ENCODE measurements around the gene DTNBP1.
"Not testable (repeated sequence)": the region's sequence is repeated elsewhere in the genome, so short reads cannot be mapped to it uniquely, and the experiment has no call there.

The DTNBP1 gene

GRCh38 chr6:15555101-15556038 lies 107.5 kb downstream of the DTNBP1 start:
- no peak for DNase-seq

DNA sequence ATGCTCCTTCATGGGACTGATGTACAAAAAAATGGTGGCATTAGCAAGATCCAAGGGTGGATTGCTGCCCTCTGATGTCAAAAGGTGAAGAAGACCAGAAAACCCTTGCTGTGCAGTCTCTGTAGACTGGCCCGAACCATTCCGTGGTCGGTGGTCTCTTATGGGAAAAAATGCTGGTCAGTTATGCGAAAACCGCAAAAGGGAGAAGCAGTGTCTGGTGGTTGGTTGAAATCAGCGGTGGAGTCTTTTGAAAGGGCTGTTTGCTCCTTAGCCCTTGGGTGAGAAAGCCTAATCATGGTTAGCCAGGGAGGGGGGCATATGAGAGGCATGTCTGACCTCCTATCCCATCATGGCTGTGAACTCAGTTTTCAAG lies 108.1 kb downstream of the DTNBP1 start:
- DNase-seq, result no peak

DNA sequence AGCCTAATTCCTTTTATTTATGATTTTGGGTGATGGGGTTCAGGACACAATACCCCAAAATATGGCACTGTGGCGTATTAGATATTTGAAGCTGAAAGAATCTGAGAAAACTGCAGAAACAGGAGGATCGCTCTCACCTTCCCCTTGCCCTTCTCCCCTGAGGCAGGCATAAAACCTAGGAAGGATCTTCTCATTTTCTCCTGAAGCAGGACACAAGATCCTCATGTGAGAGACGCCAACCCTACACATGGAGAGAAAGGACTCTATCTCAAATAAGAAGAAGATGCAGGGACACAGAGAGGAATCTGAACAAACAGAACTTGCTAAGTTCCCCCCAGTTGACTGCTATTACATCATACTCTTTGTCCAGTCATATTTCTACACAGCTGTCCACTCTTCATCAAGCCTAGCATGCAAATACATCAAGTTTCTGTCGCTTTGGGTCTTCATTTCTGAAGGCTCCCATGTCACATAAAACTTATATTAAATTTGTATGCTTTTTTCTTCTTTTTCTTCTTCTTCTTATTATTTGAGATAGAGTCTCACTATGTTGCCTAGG lies 109.0 kb downstream of the DTNBP1 start:
- DNase-seq, result no peak

- DNase-seq, result no peak
Observed at GRCh38 chr6:15553031-15553430, 109.8 kb downstream of the DTNBP1 start.

GRCh38 chr6:15551798-15552197 lies 111.0 kb downstream of the DTNBP1 start:
- DNase-seq, result no peak

DNA sequence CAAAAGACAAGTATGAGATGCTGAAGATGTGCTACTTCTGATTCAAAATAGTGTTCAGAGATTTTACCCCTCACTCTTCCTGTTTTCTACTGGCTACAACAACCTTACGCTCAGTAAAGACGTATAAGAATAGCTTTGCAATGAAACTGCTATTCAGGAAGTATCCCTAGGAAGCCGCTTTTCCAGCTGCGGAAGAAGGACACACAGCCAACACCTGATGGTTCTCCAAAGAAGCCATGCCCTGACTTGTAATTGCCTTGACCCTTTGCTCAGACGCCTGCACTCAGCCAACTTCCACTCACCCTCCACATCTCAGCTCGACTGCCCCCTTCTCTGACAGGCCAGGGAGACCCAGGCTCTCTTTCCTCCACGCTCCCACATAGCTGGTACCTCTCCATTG lies 111.6 kb downstream of the DTNBP1 start:
- no peak for DNase-seq

GRCh38 chr6:15550546-15551123 lies 112.2 kb downstream of the DTNBP1 start:
- DNase-seq, result no peak

GRCh38 chr6:15549371-15549770 lies 113.5 kb downstream of the DTNBP1 start:
- no peak for DNase-seq

DNA sequence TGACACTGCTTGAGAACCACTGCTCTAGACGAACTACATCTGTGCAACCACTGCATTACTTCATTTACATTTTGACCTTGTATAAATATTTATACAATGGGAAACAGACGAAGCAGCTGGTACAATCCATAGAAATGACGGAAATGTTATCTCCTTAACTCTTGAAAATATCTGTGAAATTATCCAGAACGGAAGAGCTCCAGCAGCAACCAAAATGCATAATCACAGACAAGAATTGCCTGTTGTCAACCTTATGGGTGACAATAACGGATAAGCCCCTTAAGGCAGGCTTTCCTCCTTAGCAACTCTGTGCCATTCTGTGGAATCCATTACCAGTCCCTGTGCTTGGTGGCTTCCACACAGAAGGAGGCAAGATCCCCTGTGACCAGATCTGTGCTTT lies 115.4 kb downstream of the DTNBP1 start:
- DNase-seq, result no peak

DNA sequence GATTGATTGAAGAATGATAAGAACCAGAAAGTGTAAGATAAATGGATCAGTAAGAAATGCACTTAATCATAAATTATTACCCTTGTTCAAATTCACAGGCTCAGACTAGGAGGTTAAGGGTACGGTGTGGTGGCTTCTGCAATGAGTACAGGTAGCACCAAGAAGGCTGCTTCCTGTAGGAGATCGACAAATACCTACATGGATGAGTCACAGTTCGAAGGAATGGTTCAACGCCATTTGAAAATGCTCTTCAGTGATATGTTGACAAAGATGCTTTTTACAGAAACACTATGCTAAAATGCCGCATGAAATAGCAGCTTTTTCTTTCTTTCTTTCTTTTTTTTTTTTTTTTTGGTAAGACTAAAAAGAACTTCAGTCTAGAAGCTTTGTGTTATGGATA lies 116.2 kb downstream of the DTNBP1 start:
- DNase-seq, result no peak

GRCh38 chr6:15544321-15544900 lies 118.4 kb downstream of the DTNBP1 start:
- DNase-seq, result no peak

DNA sequence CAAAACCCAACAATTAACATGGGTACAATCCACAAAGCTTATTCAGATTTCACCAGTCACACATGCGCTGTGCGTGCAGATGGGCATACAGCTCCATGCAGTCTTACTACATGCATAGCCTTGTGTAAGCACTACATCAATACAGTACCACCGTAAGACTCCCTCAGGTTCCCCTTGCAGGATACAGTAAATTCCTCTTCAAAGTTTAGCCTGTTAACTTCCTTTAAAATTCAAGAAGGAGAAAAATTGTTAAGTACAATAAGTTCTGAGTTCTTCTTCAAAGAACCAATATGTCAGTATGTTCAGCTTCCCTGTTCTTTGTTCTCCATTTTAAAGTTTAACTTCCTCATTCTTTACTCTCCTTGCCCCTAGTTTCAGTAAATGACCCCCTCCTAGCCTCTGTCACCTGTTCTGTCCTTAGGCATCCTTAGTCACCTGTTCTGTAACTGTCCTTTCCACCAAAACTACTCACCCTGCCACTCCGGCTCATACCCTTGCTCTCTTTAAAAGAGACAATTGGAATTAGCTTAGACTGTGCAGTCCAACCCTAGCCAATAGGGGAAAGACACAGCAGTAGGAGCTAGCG lies 119.4 kb downstream of the DTNBP1 start:
- not testable (repeated sequence) for DNase-seq

GRCh38 chr6:15539722-15540270 lies 123.0 kb downstream of the DTNBP1 start:
- DNase-seq, result no peak

DNA sequence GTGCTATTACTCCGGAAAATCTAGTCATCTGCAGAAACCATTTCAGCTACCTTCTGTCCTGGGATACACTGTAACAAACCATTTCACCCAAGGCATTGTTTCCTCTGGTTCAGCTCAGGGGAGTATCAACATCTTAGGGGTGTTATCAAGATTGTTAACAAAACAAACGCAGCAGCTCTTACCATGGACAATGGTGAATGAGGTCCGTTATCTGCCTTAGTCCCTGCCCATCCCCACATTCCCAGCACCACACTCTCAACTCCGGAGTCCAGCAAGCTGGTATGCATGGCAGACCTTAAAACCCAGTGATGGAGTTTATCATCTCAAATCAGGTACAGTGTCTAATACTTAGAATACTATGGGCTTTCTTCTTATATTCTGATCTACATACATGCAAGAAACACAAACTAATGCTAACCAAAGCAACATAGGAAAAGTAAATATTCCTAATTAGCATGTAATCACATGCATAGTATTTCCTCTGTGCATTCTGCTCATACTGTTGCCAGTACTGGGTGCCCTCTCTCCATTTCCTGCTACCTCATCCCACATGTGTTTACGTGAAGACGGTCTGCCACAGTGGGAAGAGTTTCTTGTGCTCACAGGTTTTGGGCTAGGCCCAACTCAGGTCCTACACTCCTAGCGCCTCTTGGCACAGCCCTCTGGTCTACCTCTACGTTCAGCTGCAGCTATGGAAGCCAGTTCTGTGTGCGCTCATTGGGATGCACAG lies 123.9 kb downstream of the DTNBP1 start:
- DNase-seq, result no peak

- DNase-seq, result no peak
Observed at GRCh38 chr6:15538106-15538505, 124.7 kb downstream of the DTNBP1 start.

DNA sequence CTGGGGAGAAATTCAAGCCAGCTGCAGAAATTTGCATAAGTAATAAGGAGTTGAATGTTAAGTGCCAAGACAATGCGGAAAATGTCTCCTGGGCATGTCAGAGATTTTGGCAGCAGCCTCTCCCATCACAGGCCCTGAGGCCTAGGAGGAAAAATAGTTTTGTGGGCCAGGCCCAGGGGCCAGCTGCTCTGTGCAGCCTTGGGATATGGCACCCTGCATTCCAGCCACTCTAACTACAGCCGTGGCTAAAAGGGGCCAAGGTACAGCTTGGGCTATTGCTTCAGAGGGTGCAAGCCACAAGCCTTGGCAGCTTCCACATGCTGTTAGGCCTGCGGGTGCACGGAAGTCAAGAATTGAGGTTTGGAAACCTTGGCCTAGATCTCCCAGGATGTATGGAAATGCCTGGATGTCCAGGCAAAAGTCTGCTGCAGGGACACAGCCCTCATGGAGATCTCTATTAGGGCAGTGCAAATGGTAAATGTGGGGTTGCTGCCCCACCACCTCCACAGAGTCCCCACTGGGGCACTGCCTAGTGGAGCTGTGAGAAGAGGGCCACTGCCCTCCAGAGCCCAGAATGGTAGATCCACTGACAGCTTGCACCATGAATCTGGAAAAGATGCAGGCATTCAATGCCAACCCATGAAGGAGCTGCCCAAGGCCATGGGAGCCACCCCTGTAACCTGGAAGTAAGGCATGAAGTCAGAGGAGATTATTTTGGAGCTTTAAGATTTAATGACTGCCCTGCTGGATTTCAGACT lies 126.5 kb downstream of the DTNBP1 start:
- no peak for DNase-seq

- no peak for DNase-seq
Observed at GRCh38 chr6:15535495-15536197, 127.2 kb downstream of the DTNBP1 start.

- no peak for DNase-seq
Observed at GRCh38 chr6:15534974-15535373, 127.9 kb downstream of the DTNBP1 start.

GRCh38 chr6:15533379-15534026 lies 129.3 kb downstream of the DTNBP1 start:
- DNase-seq, result peak; percentile 17

DNA sequence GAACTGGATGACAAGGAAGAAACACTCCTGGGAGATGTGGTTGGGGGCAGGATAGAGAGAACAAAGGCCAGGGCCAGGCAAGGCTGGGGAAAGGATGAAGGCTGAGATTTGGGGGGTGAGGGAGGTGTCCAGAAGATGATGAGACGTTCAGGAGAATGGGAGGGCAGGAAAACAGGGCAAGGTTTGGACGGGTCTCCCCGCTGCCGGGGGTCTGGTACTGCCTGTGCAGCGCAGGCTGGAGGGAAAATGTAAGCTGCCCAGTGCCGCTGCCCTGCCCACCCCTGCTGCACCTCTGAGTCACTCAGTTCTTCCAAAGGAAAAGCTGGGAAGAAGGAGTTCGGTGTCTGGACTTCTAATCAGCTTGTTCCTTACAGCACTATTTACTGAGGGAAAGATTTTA lies 130.9 kb downstream of the DTNBP1 start:
- no peak for DNase-seq

Data from fibroblast of skin of scalp (primary cell).